Measurements from ENCODE around the gene HIGD1C. TPM values are rescaled to one million over a fixed set of nuclear protein-coding genes. Genes with fewer than 3 reads are reported as not detected.
"Not testable (repeated sequence)": the region's sequence is repeated elsewhere in the genome, so short reads cannot be mapped to it uniquely, and the experiment has no call there.

HIGD1C gene
- total RNA-seq, 1 donor from 2014 or later, result not detected

DNA sequence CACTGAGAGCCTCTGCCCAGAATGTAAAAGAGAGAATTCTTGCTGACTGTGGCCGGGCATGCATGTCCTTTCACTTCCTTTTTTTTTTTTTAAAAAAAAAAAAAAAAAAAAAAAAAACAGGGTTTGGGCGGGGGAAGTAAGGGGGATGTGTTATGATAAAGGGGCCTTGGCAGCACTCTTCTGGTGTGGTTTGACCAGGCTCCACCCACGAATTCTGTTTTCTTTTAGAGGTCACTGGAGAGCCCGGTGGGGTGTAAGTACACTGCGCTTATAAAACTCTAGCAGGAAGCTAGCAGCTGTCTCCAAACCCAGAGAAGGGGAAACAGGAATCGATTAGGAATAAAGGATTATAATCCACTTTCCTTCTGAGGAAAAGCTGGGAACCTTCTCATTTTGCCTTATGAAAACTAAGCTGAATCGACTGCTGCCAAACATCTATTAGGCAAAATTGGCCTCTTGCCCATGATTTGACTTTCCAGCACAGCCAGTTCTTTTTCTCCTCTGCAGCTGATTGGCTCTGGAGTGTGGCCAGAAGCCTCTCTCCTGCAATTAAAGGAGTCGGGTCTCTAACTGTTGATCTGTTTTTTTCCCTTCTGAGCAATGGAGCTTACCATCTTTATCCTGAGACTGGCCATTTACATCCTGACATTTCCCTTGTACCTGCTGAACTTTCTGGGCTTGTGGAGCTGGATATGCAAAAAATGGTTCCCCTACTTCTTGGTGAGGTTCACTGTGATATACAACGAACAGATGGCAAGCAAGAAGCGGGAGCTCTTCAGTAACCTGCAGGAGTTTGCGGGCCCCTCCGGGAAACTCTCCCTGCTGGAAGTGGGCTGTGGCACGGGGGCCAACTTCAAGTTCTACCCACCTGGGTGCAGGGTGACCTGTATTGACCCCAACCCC lies 27.7 kb upstream of the HIGD1C start:
- peak overlapping the region; percentile 70 to 89 (median 79) for H3K9ac ChIP-seq (ENCODE audit: low read depth in 1 of 3, low read length in 3 of 3)
- H3K27me3 ChIP-seq (ENCODE audit: control insufficient read depth in 3 of 3, insufficient read depth in 3 of 3, low read length in 3 of 3), result no peaks in the 10 kb centered on the region
- H3K27ac ChIP-seq (ENCODE audit: low read depth, low read length), result peak overlapping the region; percentile 86
- peak overlapping the region; percentile 68 to 98 (median 83) for H3K4me3 ChIP-seq (ENCODE audit: low read length in 3 of 3)
- H3K4me1 ChIP-seq (ENCODE audit: control insufficient read depth in 3 of 3, insufficient read depth in 3 of 3, low read length in 3 of 3), result peaks cover 14 to 27% (median 26%) of the 10 kb centered on the region in 3 donors
- H3K9me3 ChIP-seq (ENCODE audit: control insufficient read depth in 3 of 3, low read length in 3 of 3), result no peaks in the 10 kb centered on the region
- H3K36me3 ChIP-seq (ENCODE audit: control insufficient read depth in 3 of 3, insufficient read depth in 3 of 3, low read length in 3 of 3), result peaks cover 0 to 14% (median 8%) of the 10 kb centered on the region in 3 donors

DNA sequence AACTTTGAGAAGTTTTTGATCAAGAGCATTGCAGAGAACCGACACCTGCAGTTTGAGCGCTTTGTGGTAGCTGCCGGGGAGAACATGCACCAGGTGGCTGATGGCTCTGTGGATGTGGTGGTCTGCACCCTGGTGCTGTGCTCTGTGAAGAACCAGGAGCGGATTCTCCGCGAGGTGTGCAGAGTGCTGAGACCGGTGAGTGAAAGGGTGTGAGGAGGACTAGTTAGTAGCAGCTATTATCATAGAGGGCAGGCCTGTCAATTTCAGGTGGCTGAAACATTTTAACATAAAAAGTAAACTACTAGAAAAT lies 27.0 kb upstream of the HIGD1C start:
- H3K9ac ChIP-seq (ENCODE audit: low read depth in 1 of 3, low read length in 3 of 3), result peak overlapping the region; percentile 70 to 89 (median 79)

DNA sequence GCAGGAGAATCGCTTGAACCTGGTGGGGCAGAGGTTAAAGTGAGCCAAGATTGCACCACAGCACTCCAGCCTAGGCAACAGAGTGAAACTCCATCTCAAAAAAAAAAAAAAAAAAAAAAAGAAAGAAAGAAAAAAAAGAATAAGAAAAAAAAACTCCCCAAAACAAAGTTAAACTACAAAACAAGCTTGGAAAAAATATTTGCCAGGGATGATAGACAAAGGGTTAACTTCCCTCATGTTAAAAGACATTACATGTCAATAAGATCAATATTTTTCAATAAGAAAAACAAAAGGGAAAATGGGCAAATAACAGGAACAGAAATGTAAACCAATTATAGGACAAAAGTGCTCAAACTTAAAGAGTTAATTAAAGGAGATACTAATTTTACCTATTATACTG lies 26.4 kb upstream of the HIGD1C start:
- Histone ChIP-seq H3K9me3 (ENCODE audit: control insufficient read depth in 3 of 3, low read length in 3 of 3) (no peaks in the 10 kb centered on the region), H3K9ac (ENCODE audit: low read depth in 1 of 3, low read length in 3 of 3) (peak overlapping the region; percentile 70 to 89 (median 79)), H3K4me1 (ENCODE audit: control insufficient read depth in 3 of 3, insufficient read depth in 3 of 3, low read length in 3 of 3) (peaks cover 20 to 31% (median 26%) of the 10 kb centered on the region in 3 donors), H3K27ac (ENCODE audit: low read depth, low read length) (peak overlapping the region; percentile 86), H3K36me3 (ENCODE audit: control insufficient read depth in 3 of 3, insufficient read depth in 3 of 3, low read length in 3 of 3) (peaks cover 5 to 20% (median 18%) of the 10 kb centered on the region in 3 donors), H3K4me3 (ENCODE audit: low read length in 3 of 3) (peak overlapping the region; percentile 68 to 98 (median 83)), H3K27me3 (ENCODE audit: control insufficient read depth in 3 of 3, insufficient read depth in 3 of 3, low read length in 3 of 3) (no peaks in the 10 kb centered on the region)

More for the DNA sequence above, 27.0 kb upstream of the HIGD1C start:
- Histone ChIP-seq H3K4me1 (ENCODE audit: control insufficient read depth in 3 of 3, insufficient read depth in 3 of 3, low read length in 3 of 3) (peaks cover 15 to 31% (median 26%) of the 10 kb centered on the region in 3 donors), H3K36me3 (ENCODE audit: control insufficient read depth in 3 of 3, insufficient read depth in 3 of 3, low read length in 3 of 3) (peaks cover 2 to 16% (median 11%) of the 10 kb centered on the region in 3 donors), H3K27ac (ENCODE audit: low read depth, low read length) (peak overlapping the region; percentile 86), H3K9me3 (ENCODE audit: control insufficient read depth in 3 of 3, low read length in 3 of 3) (no peaks in the 10 kb centered on the region), H3K27me3 (ENCODE audit: control insufficient read depth in 3 of 3, insufficient read depth in 3 of 3, low read length in 3 of 3) (no peaks in the 10 kb centered on the region), H3K4me3 (ENCODE audit: low read length in 3 of 3) (peak overlapping the region; percentile 68 to 98 (median 83))

DNA sequence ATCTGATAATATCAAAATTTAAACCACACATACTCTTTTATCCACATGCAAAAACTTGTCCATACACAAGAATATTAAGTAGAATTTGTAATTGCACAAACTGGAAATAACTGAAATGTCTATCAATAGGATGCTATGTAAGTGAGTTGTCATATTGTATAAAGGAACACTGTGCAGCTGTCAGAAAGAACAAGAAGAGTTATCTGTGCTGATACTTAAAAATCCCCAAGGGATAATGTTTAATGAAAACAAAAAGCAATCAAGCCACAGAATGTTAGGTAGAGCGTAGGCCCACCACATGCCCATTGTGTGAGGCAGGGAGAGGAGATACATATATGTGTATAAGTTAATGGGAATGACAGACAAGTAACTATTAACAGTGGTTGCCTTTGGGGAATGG lies 25.9 kb upstream of the HIGD1C start:
- H3K4me1 ChIP-seq (ENCODE audit: control insufficient read depth in 3 of 3, insufficient read depth in 3 of 3, low read length in 3 of 3), result peaks cover 20 to 31% (median 26%) of the 10 kb centered on the region in 3 donors
- peak overlapping the region; percentile 68 to 98 (median 83) for H3K4me3 ChIP-seq (ENCODE audit: low read length in 3 of 3)
- H3K9ac ChIP-seq (ENCODE audit: low read depth in 1 of 3, low read length in 3 of 3), result peak overlapping the region; percentile 70 to 89 (median 79)
- H3K9me3 ChIP-seq (ENCODE audit: control insufficient read depth in 3 of 3, low read length in 3 of 3), result no peaks in the 10 kb centered on the region
- H3K36me3 ChIP-seq (ENCODE audit: control insufficient read depth in 3 of 3, insufficient read depth in 3 of 3, low read length in 3 of 3), result peaks cover 5 to 20% (median 20%) of the 10 kb centered on the region in 3 donors
- H3K27me3 ChIP-seq (ENCODE audit: control insufficient read depth in 3 of 3, insufficient read depth in 3 of 3, low read length in 3 of 3), result no peaks in the 10 kb centered on the region
- peak overlapping the region; percentile 86 for H3K27ac ChIP-seq (ENCODE audit: low read depth, low read length)

DNA sequence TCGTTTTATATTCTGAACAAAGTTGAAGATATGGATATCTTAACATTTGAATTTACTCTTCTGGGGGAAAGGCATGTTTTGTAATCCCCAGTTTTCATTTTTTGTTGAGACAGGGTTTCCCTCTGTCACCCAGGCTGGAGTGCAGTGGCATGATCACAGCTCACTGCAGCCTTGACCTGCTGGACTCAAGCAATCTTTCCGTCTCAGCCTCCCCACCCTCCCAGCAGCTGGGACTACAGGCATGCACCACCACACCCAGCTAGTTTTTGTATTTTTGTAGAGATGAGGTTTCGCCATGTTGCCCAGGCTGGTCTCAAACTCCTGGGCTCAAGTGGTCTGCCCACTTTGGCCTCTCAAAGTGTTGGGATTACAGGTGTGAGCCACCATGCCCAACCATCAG lies 25.4 kb upstream of the HIGD1C start:
- H3K9ac ChIP-seq (ENCODE audit: low read depth in 1 of 3, low read length in 3 of 3), result peak overlapping the region; percentile 70 to 89 (median 79)
- peaks cover 5 to 24% (median 24%) of the 10 kb centered on the region in 3 donors for H3K36me3 ChIP-seq (ENCODE audit: control insufficient read depth in 3 of 3, insufficient read depth in 3 of 3, low read length in 3 of 3)
- peaks cover 25 to 31% (median 28%) of the 10 kb centered on the region in 3 donors for H3K4me1 ChIP-seq (ENCODE audit: control insufficient read depth in 3 of 3, insufficient read depth in 3 of 3, low read length in 3 of 3)
- H3K27ac ChIP-seq (ENCODE audit: low read depth, low read length), result peak overlapping the region; percentile 86
- H3K27me3 ChIP-seq (ENCODE audit: control insufficient read depth in 3 of 3, insufficient read depth in 3 of 3, low read length in 3 of 3); H3K9me3 ChIP-seq (ENCODE audit: control insufficient read depth in 3 of 3, low read length in 3 of 3): not testable (repeated sequence)
- H3K4me3 ChIP-seq (ENCODE audit: low read length in 3 of 3), result peak overlapping the region; percentile 68 to 98 (median 83)

DNA sequence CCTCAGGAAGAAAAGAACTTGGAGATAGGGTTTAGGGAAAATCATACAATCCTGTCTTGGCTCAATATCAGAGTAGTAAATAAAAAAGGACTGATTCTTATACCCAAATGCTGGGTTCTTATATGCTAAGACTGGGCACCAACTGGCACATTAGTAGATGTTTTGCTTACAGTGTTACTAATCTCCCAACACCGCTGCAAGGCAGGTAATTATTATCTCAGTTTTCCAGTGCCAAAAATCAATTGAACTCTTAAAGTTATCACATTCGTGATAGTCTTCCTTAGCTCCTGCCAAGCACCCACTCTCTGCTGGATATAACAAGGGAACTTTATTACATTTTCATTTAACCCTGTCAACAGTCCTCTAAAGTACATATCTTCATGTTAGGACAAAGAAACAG lies 25.0 kb upstream of the HIGD1C start:
- Histone ChIP-seq H3K4me3 (ENCODE audit: low read length in 3 of 3) (peak overlapping the region; percentile 68 to 98 (median 83)), H3K27ac (ENCODE audit: low read depth, low read length) (peak overlapping the region; percentile 51), H3K36me3 (ENCODE audit: control insufficient read depth in 3 of 3, insufficient read depth in 3 of 3, low read length in 3 of 3) (peaks cover 5 to 26% (median 26%) of the 10 kb centered on the region in 3 donors), H3K9ac (ENCODE audit: low read depth in 1 of 3, low read length in 3 of 3) (peak overlapping the region; percentile 9 to 89 (median 79)), H3K4me1 (ENCODE audit: control insufficient read depth in 3 of 3, insufficient read depth in 3 of 3, low read length in 3 of 3) (peaks cover 23 to 30% (median 27%) of the 10 kb centered on the region in 3 donors), H3K27me3 (ENCODE audit: control insufficient read depth in 3 of 3, insufficient read depth in 3 of 3, low read length in 3 of 3) (no peaks in the 10 kb centered on the region), H3K9me3 (ENCODE audit: control insufficient read depth in 3 of 3, low read length in 3 of 3) (no peaks in the 10 kb centered on the region)

DNA sequence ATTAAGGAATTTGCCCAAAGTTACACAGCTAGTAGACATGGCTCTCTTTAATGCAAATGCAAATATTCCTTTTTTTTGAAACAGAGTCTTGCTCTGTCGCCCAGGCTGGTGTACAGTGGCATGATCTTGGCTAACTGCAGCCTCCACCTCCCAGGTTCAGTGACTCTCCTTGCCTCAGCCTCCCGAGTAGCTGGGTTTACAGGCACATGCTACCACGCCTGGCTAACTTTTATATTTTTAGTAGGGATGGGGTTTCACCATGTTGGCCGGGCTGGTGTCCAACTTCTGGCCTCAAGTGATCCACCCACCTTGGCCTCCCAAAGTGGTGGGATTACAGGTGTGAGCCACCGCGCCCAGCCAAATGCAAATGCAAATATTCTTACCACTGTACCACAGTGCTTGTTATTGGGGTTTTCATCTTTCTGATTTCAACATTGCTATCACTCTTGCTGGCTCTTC lies 24.5 kb upstream of the HIGD1C start:
- Histone ChIP-seq H3K9me3 (ENCODE audit: control insufficient read depth in 3 of 3, low read length in 3 of 3) (no peaks in the 10 kb centered on the region), H3K4me3 (ENCODE audit: low read length in 3 of 3) (peak overlapping the region; percentile 68 to 98 (median 83)), H3K27me3 (ENCODE audit: control insufficient read depth in 3 of 3, insufficient read depth in 3 of 3, low read length in 3 of 3) (no peaks in the 10 kb centered on the region), H3K36me3 (ENCODE audit: control insufficient read depth in 3 of 3, insufficient read depth in 3 of 3, low read length in 3 of 3) (peaks cover 5 to 26% (median 26%) of the 10 kb centered on the region in 3 donors), H3K27ac (ENCODE audit: low read depth, low read length) (peak overlapping the region; percentile 51), H3K9ac (ENCODE audit: low read depth in 1 of 3, low read length in 3 of 3) (peak overlapping the region; percentile 9 to 89 (median 66)), H3K4me1 (ENCODE audit: control insufficient read depth in 3 of 3, insufficient read depth in 3 of 3, low read length in 3 of 3) (peaks cover 21 to 31% (median 27%) of the 10 kb centered on the region in 3 donors)

DNA sequence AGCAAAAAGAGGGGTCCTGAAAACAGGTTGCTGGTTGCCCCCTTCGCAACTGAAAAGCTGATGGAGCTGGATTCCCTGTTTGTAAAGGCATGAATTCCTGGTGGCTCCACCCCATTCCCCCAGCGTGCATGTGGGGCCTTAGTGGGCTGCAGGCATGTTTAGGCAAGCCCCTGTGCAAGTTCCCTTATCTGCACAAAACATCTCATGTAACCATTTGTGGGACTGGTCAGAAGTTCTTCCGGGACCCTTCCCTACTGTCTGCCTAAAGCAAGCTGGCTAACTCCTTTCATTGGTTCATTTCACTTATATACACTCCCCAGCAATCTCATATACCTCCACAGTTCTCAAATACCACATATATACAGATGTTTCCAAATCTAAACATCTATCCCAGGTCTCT lies 24.0 kb upstream of the HIGD1C start:
- Histone ChIP-seq H3K27ac (ENCODE audit: low read depth, low read length) (no peak overlapping the region), H3K4me1 (ENCODE audit: control insufficient read depth in 3 of 3, insufficient read depth in 3 of 3, low read length in 3 of 3) (peaks cover 23 to 31% (median 25%) of the 10 kb centered on the region in 3 donors), H3K9ac (ENCODE audit: low read depth in 1 of 3, low read length in 3 of 3) (peak overlapping the region in 2 of 3 donors; percentile 2 to 66)

DNA sequence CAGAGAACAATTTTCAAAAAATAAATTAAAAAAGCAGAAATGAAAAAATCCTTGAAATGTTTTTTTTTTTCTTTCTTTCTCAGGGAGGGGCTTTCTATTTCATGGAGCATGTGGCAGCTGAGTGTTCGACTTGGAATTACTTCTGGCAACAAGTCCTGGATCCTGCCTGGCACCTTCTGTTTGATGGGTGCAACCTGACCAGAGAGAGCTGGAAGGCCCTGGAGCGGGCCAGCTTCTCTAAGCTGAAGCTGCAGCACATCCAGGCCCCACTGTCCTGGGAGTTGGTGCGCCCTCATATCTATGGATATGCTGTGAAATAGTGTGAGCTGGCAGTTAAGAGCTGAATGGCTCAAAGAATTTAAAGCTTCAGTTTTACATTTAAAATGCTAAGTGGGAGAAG lies 22.5 kb upstream of the HIGD1C start:
- Histone ChIP-seq H3K9me3 (ENCODE audit: control insufficient read depth in 3 of 3, low read length in 3 of 3) (no peaks in the 10 kb centered on the region), H3K4me3 (ENCODE audit: low read length in 3 of 3) (peak overlapping the region in 1 of 3 donors; percentile 83), H3K4me1 (ENCODE audit: control insufficient read depth in 3 of 3, insufficient read depth in 3 of 3, low read length in 3 of 3) (peaks cover 25 to 38% (median 32%) of the 10 kb centered on the region in 3 donors), H3K9ac (ENCODE audit: low read depth in 1 of 3, low read length in 3 of 3) (no peak overlapping the region), H3K27me3 (ENCODE audit: control insufficient read depth in 3 of 3, insufficient read depth in 3 of 3, low read length in 3 of 3) (no peaks in the 10 kb centered on the region), H3K27ac (ENCODE audit: low read depth, low read length) (no peak overlapping the region), H3K36me3 (ENCODE audit: control insufficient read depth in 3 of 3, insufficient read depth in 3 of 3, low read length in 3 of 3) (peaks cover 8 to 33% (median 26%) of the 10 kb centered on the region in 3 donors)

More for the DNA sequence above, 24.0 kb upstream of the HIGD1C start:
- no peaks in the 10 kb centered on the region for H3K27me3 ChIP-seq (ENCODE audit: control insufficient read depth in 3 of 3, insufficient read depth in 3 of 3, low read length in 3 of 3)
- no peaks in the 10 kb centered on the region for H3K9me3 ChIP-seq (ENCODE audit: control insufficient read depth in 3 of 3, low read length in 3 of 3)
- peak overlapping the region; percentile 68 to 98 (median 83) for H3K4me3 ChIP-seq (ENCODE audit: low read length in 3 of 3)
- H3K36me3 ChIP-seq (ENCODE audit: control insufficient read depth in 3 of 3, insufficient read depth in 3 of 3, low read length in 3 of 3), result peaks cover 5 to 28% (median 26%) of the 10 kb centered on the region in 3 donors

DNA sequence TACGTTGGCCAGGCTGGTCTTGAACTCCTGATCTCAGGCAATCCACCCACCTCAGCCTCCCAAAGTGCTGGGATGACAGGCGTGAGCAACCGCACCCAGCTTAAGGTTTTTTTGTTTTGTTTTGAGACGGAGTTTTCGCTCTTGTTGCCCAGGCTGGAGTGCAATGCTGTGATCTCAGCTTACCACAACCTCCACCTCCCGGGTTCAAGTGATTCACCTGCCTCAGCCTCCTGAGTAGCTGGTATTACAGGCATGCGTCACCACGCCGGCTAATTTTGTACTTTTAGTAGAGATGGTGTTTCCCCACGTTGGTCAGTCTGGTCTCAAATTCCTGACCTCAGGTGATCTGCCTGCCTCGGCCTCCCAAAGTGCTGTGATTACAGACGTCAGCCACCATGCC lies 21.9 kb upstream of the HIGD1C start:
- H3K4me3 ChIP-seq (ENCODE audit: low read length in 3 of 3); H3K9me3 ChIP-seq (ENCODE audit: control insufficient read depth in 3 of 3, low read length in 3 of 3); H3K27me3 ChIP-seq (ENCODE audit: control insufficient read depth in 3 of 3, insufficient read depth in 3 of 3, low read length in 3 of 3); H3K9ac ChIP-seq (ENCODE audit: low read depth in 1 of 3, low read length in 3 of 3); H3K27ac ChIP-seq (ENCODE audit: low read depth, low read length): not testable (repeated sequence)
- H3K4me1 ChIP-seq (ENCODE audit: control insufficient read depth in 3 of 3, insufficient read depth in 3 of 3, low read length in 3 of 3), result peaks cover 30 to 38% (median 34%) of the 10 kb centered on the region in 3 donors
- peaks cover 8 to 33% (median 26%) of the 10 kb centered on the region in 3 donors for H3K36me3 ChIP-seq (ENCODE audit: control insufficient read depth in 3 of 3, insufficient read depth in 3 of 3, low read length in 3 of 3)

All from skeletal muscle tissue (tissue), 4 donors.